Gastrocnemius medialis (tissue), 4 donors: Measurements from ENCODE around the gene SCIN. TPM values are rescaled to one million over a fixed set of nuclear protein-coding genes. Genes with fewer than 3 reads are reported as not detected.
A peak's percentile ranks its signal among the peaks of the same experiment; 100 is the strongest.
"Not testable (repeated sequence)": the region's sequence is repeated elsewhere in the genome, so short reads cannot be mapped to it uniquely, and the experiment has no call there.

ENCODE experiments used
- ATAC-seq, 2 donors: fragments of 150-250 bp; one replicate each; pipeline ENCODE4 v1.9.1; 2016
- DNase-seq, 2 donors: peaks; one replicate each; pipeline ENCODE4 v3.0.0-alpha.2; 2019
- H3K27ac ChIP-seq, 4 donors: fragments of 200-600 bp; sonication (generic); 1 replicate in 1 of 4; 2 replicates in 3 of 4; pipeline ENCODE4 v1.5.1; 2016 to 2018; ENCODE audit warnings: mild to moderate bottlenecking in 2 of 4, moderate library complexity in 1 of 4
- H3K27me3 ChIP-seq, 3 donors: fragments of 200-600 bp; sonication (generic) in 2 of 3; 1 replicate in 1 of 3; 2 replicates in 2 of 3; pipeline versions ENCODE4 v1.5.1 to v1.6.0; 2016 to 2019; ENCODE audit warnings: mild to moderate bottlenecking in 1 of 3, moderate library complexity in 1 of 3
- H3K36me3 ChIP-seq, 2 donors: fragments of 200-600 bp; sonication (generic) in 1 of 2; one replicate each; pipeline ENCODE4 v1.5.1; 2017 to 2018
- H3K4me1 ChIP-seq, 2 donors: fragments of 200-600 bp; sonication (generic) in 1 of 2; one replicate each; pipeline ENCODE4 v1.5.1; 2016 to 2017; ENCODE audit warnings: mild to moderate bottlenecking in 2 of 2
- H3K4me3 ChIP-seq, 4 donors: fragments of 200-600 bp; sonication (generic) in 3 of 4; 1 replicate in 1 of 4; 2 replicates in 3 of 4; pipeline ENCODE4 v1.5.1; 2016 to 2019; ENCODE audit warnings: mild to moderate bottlenecking in 2 of 4
- H3K9me3 ChIP-seq, 3 donors: fragments of 200-600 bp; sonication (generic) in 2 of 3; 1 replicate in 1 of 3; 2 replicates in 2 of 3; pipeline ENCODE4 v1.5.1; 2016 to 2019
- POLR2A ChIP-seq, 2 donors: fragments of 450-650 bp; IDR thresholded peaks; one replicate each; pipeline ENCODE4 v1.6.1; 2017; ENCODE audit warnings: antibody characterized with exemption in 2 of 2, mild to moderate bottlenecking in 2 of 2, moderate library complexity in 2 of 2
- in situ Hi-C, 4 donors: fragments of 200-750 bp; cut with MboI; loops; one replicate each; pipeline versions ENCODE4 v1.15.0 to v1.8.0; 2017; ENCODE audit warnings: low sequenced_read_pairs in 4 of 4
- intact Hi-C: fragments of 100-400 bp; cut with DNase I; formaldehyde crosslinking; loops from one replicate; pipeline ENCODE4 v1.15.1; 2023; ENCODE audit warnings: low total_unique reads
- total RNA-seq, 4 donors: library from RNA; depleted of rRNA; stranded (reverse); fragments of >200 nt; gene quantifications; one replicate each; pipeline versions ENCODE4 v1.1.0 to v1.2.3, GENCODE V29; 2016
- TF ChIP-seq, protein P1 (sequence below), 5 experiments: fragments of 450-650 bp in 3 of 5; fragments of 200-600 bp in 2 of 5; sonication (generic) in 2 of 5; IDR thresholded peaks in 4 of 5; conservative IDR thresholded peaks in 1 of 5; 1 replicate in 4 of 5; 2 replicates in 1 of 5; pipeline ENCODE4 v1.5.1; 2016 to 2019; ENCODE audit warnings: antibody characterized with exemption in 5 of 5, mild to moderate bottlenecking in 3 of 5, moderate library complexity in 3 of 5

Gene SCIN
- total RNA-seq, 4 donors from 2014 or later: 0.09 to 2.4 (median 1.4) TPM; not detected in 1

DNA sequence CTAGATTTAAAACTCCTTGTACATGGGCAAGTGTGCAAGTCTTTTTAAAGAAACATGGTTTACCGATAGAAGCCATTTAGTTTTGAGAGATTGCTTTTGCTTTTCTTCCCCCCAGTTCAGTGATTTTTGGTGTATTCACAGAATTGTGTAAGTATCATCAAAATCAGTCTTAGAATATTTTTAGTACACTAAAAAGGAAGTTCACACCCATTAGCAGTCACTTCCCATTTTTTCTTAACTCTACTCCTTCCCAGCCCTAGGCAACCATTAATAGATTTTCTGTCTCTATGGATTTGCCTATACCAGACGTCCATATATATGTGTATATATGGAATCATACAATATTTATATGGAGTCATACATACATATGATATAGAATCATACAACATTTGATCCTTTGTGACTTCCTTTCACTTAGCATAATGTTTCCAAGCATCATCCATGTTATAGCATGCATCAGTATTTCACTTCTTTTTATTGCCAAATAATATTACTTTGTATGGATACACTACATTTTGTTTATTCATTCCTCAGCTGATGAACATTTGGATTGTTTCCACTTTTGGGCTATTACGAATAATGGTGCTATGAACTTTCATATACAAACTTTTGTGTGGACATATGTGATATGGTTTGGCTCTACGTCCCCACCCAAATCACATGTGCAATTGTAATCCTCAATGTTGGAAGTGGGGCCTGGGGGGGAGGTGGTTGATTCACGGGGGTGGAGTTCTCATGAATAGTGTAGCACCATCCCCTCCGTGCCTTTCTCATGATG lies 100.4 kb downstream of the SCIN start:
- no peak for ATAC-seq
- peaks cover 4% of the 10 kb centered on the region in 2 donors for H3K4me1 ChIP-seq
- no peak for DNase-seq
- H3K27me3 ChIP-seq: no peaks in the 10 kb centered on the region
- intact Hi-C loops: no loop called here
- in situ Hi-C loops: loop anchor here in 1 of 4 donors (10.0 kb wide), 1 partner anchor 594 kb away; no protein-coding TSS in a partner anchor
- H3K27ac ChIP-seq: no peak overlapping the region
- TF ChIP-seq, protein P1, sequence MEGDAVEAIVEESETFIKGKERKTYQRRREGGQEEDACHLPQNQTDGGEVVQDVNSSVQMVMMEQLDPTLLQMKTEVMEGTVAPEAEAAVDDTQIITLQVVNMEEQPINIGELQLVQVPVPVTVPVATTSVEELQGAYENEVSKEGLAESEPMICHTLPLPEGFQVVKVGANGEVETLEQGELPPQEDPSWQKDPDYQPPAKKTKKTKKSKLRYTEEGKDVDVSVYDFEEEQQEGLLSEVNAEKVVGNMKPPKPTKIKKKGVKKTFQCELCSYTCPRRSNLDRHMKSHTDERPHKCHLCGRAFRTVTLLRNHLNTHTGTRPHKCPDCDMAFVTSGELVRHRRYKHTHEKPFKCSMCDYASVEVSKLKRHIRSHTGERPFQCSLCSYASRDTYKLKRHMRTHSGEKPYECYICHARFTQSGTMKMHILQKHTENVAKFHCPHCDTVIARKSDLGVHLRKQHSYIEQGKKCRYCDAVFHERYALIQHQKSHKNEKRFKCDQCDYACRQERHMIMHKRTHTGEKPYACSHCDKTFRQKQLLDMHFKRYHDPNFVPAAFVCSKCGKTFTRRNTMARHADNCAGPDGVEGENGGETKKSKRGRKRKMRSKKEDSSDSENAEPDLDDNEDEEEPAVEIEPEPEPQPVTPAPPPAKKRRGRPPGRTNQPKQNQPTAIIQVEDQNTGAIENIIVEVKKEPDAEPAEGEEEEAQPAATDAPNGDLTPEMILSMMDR (IDR thresholded peaks at IDR 0.05 in 4 of 5, conservative IDR thresholded peaks at IDR 0.05 in 1 of 5): no peak
- TF ChIP-seq POLR2A (IDR thresholded peaks at IDR 0.05): no peak
- H3K4me3 ChIP-seq: no peak overlapping the region
- no peaks in the 10 kb centered on the region for H3K9me3 ChIP-seq
- no peaks in the 10 kb centered on the region for H3K36me3 ChIP-seq

DNA sequence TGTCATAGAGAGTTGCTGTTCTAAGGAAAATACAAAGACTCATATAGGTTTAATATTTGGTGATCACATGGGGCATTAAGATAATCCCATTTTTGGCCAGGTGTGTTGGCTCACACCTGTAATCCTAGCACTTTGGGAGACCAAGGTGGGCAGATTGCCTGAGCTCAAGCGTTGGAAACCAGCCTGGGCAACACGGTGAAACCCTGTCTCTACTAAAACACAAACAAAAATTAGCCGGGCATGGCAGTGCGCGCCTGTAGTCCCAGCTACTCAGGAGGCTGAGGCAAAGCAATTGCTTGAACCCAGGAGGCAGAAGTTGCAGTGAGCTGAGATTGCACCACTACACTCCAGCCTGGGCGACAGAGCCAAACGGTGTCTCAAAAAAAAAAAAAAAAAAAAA lies 102.9 kb downstream of the SCIN start:
- H3K27ac ChIP-seq, H3K9me3 ChIP-seq, H3K4me3 ChIP-seq, ATAC-seq, DNase-seq, H3K36me3 ChIP-seq, H3K27me3 ChIP-seq, H3K4me1 ChIP-seq, intact Hi-C loops: not testable (repeated sequence)
- in situ Hi-C loops: loop anchor here in 1 of 4 donors (10.0 kb wide), 1 partner anchor 591 kb away; no protein-coding TSS in a partner anchor

DNA sequence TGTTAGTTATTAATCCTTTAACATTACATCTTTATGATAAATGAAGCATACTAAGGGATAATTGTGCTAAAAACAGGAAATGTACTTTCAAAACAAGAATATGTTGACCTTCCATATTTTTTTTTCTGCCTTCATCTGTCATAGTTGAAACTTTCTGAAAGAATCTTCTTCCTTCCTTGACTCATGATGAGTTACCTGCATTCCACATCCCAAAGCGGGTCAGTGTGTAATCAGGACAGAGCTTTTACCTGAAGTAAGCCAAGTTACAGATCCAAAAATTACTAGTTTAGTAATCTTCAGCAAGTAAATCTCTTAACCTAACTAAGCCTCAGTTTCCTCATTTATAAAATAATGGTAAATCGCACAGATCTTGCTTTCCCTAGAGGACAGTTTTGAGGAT lies 103.5 kb downstream of the SCIN start:
- no peaks in the 10 kb centered on the region for H3K27me3 ChIP-seq
- ATAC-seq: no peak
- peaks cover 4% of the 10 kb centered on the region in 2 donors for H3K4me1 ChIP-seq
- in situ Hi-C loops: loop anchor here in 1 of 4 donors (10.0 kb wide), 1 partner anchor 591 kb away; no protein-coding TSS in a partner anchor
- H3K27ac ChIP-seq: no peak overlapping the region
- no peaks in the 10 kb centered on the region for H3K9me3 ChIP-seq
- H3K4me3 ChIP-seq: no peak overlapping the region
- TF ChIP-seq, protein P1 (IDR thresholded peaks at IDR 0.05 in 4 of 5, conservative IDR thresholded peaks at IDR 0.05 in 1 of 5): no peak
- no peak for TF ChIP-seq POLR2A (IDR thresholded peaks at IDR 0.05)
- DNase-seq: no peak
- intact Hi-C loops: no loop called here
- H3K36me3 ChIP-seq: no peaks in the 10 kb centered on the region

GRCh38 chr7:12674861-12675260 lies 104.3 kb downstream of the SCIN start:
- DNase-seq (no peak), ATAC-seq (peak in 1 of 2 donors; percentile 63)
- in situ Hi-C loops: loop anchor here in 1 of 4 donors (10.0 kb wide), 1 partner anchor 590 kb away; no protein-coding TSS in a partner anchor
- no peaks in the 10 kb centered on the region for H3K27me3 ChIP-seq
- no peaks in the 10 kb centered on the region for H3K9me3 ChIP-seq
- no peak for TF ChIP-seq POLR2A (IDR thresholded peaks at IDR 0.05)
- TF ChIP-seq, protein P1 (IDR thresholded peaks at IDR 0.05 in 4 of 5, conservative IDR thresholded peaks at IDR 0.05 in 1 of 5): peak in 2 of 5 experiments; percentile 23
- no peak overlapping the region for H3K27ac ChIP-seq
- intact Hi-C loops: no loop called here
- H3K4me3 ChIP-seq: no peak overlapping the region
- no peaks in the 10 kb centered on the region for H3K36me3 ChIP-seq
- peaks cover 4% of the 10 kb centered on the region in 2 donors for H3K4me1 ChIP-seq

DNA sequence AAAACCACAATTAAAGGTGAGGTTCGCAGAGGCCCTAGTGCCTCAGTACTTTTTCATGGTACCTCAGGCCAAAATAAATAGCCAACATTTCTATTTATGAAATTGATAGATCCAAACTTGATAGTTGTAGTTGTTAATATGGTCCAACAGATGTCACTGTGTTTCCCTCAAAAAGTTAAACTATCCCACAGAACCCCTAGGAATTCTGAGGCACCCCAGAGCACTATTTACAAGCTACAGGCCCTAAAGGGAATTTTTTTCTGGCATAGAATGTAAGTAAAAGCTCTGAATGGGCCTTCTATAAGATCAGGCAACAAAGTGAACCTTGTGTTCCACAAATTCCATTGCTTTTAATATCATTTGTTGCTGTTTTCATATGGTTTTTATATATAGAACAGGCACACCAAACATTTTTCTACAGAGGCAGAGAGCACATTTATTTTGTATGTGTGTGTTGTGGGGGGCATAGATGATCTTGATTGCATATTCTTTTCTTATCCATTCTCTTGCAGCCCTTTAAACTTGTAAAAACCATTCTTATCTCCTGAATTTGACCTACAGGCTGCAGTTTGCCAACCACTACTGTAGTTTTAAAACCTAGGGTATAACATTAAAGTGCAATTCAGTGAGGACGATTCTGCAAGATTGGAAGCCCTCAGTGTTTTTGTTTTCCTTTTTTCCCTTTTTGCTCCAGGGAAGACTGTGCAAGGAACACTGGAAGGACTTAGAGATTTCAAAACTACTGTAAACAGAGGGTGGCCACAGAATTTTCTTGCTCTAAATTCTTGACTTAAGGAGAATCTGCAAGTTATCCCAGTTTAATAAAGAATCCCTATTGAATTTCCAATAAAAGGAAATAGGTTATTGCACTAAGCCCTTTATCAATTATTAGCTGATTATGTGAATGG lies 113.4 kb downstream of the SCIN start:
- Histone ChIP-seq H3K27ac (no peak overlapping the region), H3K36me3 (no peaks in the 10 kb centered on the region), H3K4me1 (no peaks in the 10 kb centered on the region), H3K9me3 (no peaks in the 10 kb centered on the region), H3K27me3 (no peaks in the 10 kb centered on the region), H3K4me3 (no peak overlapping the region)
- DNase-seq (no peak), ATAC-seq (no peak)
- intact Hi-C loops: no loop called here
- in situ Hi-C loops: no loop called here
- no peak for TF ChIP-seq POLR2A (IDR thresholded peaks at IDR 0.05)
- TF ChIP-seq, protein P1 (IDR thresholded peaks at IDR 0.05 in 4 of 5, conservative IDR thresholded peaks at IDR 0.05 in 1 of 5): peak in 1 of 5 experiments; percentile 24
